ENCODE results near the gene EVI5L. TPM values are rescaled to one million over a fixed set of nuclear protein-coding genes. Genes with fewer than 3 reads are reported as not detected.

EVI5L gene
- total and polyA plus RNA-seq, 2 donors (not counting 3 experiments of a cell fraction or from before 2014, with no cell fraction given): 11.9 to 13.5 TPM

DNA sequence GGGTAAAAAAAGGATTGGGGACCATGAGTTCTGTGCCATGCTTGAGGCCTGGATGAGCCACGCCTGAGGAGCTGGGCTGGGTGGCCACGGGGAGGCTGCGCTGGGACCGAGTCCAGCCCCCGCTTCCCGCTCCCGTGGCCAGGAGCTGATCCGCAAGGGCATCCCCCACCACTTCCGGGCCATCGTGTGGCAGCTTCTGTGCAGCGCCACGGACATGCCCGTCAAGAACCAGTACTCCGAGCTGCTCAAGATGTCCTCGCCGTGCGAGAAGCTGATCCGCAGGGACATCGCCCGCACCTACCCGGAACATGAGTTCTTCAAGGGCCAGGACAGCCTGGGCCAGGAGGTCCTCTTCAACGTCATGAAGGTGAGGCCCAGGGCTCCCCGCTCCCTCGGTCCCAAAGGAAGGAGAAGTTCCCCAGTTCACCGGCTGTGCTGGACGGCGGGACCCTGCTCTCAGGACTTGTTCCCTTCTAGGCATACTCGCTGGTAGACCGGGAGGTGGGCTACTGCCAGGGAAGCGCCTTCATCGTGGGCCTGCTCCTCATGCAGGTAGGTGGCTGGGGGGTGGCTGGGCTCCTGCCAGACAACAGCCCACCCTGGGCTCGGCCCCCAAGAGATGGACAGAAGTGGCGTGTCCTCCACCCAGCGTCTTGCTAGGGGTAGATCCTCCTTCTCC, 18.9 kb downstream of the EVI5L start:
- ChIA-PET POLR2A (no interaction called here), CTCF (interaction anchor here (1.7 kb wide), 1 partner anchor 280 kb away, joined by 4 read pairs; no protein-coding TSS in a partner anchor)
- H3K9me3 ChIP-seq (replicated peaks; ENCODE audit: control insufficient read depth, insufficient read depth, low read length): no peaks in the 10 kb centered on the region
- FAIRE-seq: no peak
- no TSS peak for BruUV-seq (replicated peaks)
- H3K9ac ChIP-seq (replicated peaks; ENCODE audit: extremely low read depth, insufficient read depth, low read length): no peak overlapping the region
- no peaks in the 10 kb centered on the region for H3K79me2 ChIP-seq (ENCODE audit: control insufficient read depth, insufficient read depth, low read length)
- H3K4me3 ChIP-seq (replicated peaks in 1 of 3; ENCODE audit: insufficient read depth in 1 of 3, low read depth in 1 of 3, low read length in 3 of 3): no peak overlapping the region
- dilution Hi-C loops (cut with MboI; ENCODE audit: extremely low pct_ligation_motif_present, low sequenced_read_pairs) (no loop called here), intact Hi-C loops (cut with micrococcal nuclease) (no loop called here)
- H3K27me3 ChIP-seq (ENCODE audit: control insufficient read depth in 2 of 2, insufficient read depth in 2 of 2, low read length in 2 of 2): no peaks in the 10 kb centered on the region
- no peak overlapping the region for H3K27ac ChIP-seq (ENCODE audit: insufficient read depth, low read depth, low read length)
- no peaks in the 10 kb centered on the region for H3K36me3 ChIP-seq (ENCODE audit: control insufficient read depth in 2 of 2, extremely low read depth in 1 of 2, insufficient read depth in 2 of 2, low read length in 2 of 2)
- no peaks in the 10 kb centered on the region for H3K4me1 ChIP-seq (ENCODE audit: control insufficient read depth, extremely low read depth, insufficient read depth, low read length)
- no peak overlapping the region for H2AFZ ChIP-seq (ENCODE audit: low read depth, low read length)
- no peak for DNase-seq (ENCODE audit: low read depth, low spot score)
- H4K20me1 ChIP-seq (replicated peaks; ENCODE audit: control insufficient read depth, extremely low read depth, insufficient read depth, low read length): no peaks in the 10 kb centered on the region
- H3K9me1 ChIP-seq (replicated peaks; ENCODE audit: control insufficient read depth, extremely low read depth, insufficient read depth, low read length): no peaks in the 10 kb centered on the region
- no peak for TF ChIP-seq JUN (IDR thresholded peaks at IDR 0.05; ENCODE audit: borderline replicate concordance, insufficient read depth, insufficient read length, low read depth)
- TF ChIP-seq GATA2 (IDR thresholded peaks at IDR 0.05; ENCODE audit: insufficient read depth, insufficient read length, low read depth, low read length): no peak
- TF ChIP-seq EZH2 (IDR thresholded peaks at IDR 0.05; ENCODE audit: borderline replicate concordance, low read depth, low read length, severe bottlenecking): no peak
- TF ChIP-seq MYC (IDR thresholded peaks at IDR 0.05; ENCODE audit: low read depth, low read length): no peak
- no peak for TF ChIP-seq POLR2AphosphoS5 (IDR thresholded peaks at IDR 0.05; ENCODE audit: insufficient read depth, low read depth, low read length)
- no peak for TF ChIP-seq FOS (IDR thresholded peaks at IDR 0.05; ENCODE audit: borderline replicate concordance, insufficient read depth, low read length)
- TF ChIP-seq, protein P1, sequence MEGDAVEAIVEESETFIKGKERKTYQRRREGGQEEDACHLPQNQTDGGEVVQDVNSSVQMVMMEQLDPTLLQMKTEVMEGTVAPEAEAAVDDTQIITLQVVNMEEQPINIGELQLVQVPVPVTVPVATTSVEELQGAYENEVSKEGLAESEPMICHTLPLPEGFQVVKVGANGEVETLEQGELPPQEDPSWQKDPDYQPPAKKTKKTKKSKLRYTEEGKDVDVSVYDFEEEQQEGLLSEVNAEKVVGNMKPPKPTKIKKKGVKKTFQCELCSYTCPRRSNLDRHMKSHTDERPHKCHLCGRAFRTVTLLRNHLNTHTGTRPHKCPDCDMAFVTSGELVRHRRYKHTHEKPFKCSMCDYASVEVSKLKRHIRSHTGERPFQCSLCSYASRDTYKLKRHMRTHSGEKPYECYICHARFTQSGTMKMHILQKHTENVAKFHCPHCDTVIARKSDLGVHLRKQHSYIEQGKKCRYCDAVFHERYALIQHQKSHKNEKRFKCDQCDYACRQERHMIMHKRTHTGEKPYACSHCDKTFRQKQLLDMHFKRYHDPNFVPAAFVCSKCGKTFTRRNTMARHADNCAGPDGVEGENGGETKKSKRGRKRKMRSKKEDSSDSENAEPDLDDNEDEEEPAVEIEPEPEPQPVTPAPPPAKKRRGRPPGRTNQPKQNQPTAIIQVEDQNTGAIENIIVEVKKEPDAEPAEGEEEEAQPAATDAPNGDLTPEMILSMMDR (IDR thresholded peaks at IDR 0.05; ENCODE audit: extremely low read depth in 1 of 2, insufficient read depth in 1 of 2, low read depth in 1 of 2, low read length in 2 of 2): no peak
- no peak for TF ChIP-seq POLR2A (IDR thresholded peaks at IDR 0.05; ENCODE audit: low read depth, low read length)
- H3K4me2 ChIP-seq (ENCODE audit: insufficient read depth, low read length): no peak overlapping the region

Measured in endothelial cell of umbilical vein (primary cell).